Subcutaneous adipose tissue (tissue), 4 donors: Measurements from ENCODE around the gene KCNQ5. TPM values are rescaled to one million over a fixed set of nuclear protein-coding genes. Genes with fewer than 3 reads are reported as not detected.

ENCODE experiments used
- CTCF ChIP-seq: fragments of 450-650 bp; IDR thresholded peaks from one replicate; pipeline ENCODE4 v1.5.1; 2016; ENCODE audit warnings: low read depth, mild to moderate bottlenecking, control low read depth, antibody characterized with exemption, moderate library complexity
- total RNA-seq, 4 donors: library from RNA; depleted of rRNA; stranded (reverse); fragments of >200 nt; gene quantifications; one replicate each; pipeline ENCODE4 v1.1.0, GENCODE V29; 2016

Gene KCNQ5
- total RNA-seq, 4 donors from 2014 or later, result 0.17 TPM; not detected in 3

DNA sequence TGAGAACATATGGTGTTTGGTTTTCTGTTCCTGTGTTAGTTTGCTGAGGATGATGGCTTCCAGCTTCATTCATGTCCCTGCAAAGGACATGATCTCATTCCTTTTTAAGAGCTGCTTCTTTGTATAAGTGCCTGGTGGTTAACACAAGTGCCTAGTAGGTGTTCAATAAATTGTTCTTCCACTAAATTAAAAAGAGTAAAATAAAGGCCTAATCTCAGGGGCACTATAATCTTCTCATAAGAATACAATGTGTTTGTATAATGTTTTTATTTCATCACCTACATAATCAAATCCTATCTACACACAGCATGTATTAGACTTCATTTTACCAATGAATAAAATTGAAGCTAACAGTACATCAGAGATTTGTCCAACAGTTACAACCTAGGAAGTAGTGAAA lies 350.7 kb downstream of the KCNQ5 start:
- TF ChIP-seq CTCF, result no peak

DNA sequence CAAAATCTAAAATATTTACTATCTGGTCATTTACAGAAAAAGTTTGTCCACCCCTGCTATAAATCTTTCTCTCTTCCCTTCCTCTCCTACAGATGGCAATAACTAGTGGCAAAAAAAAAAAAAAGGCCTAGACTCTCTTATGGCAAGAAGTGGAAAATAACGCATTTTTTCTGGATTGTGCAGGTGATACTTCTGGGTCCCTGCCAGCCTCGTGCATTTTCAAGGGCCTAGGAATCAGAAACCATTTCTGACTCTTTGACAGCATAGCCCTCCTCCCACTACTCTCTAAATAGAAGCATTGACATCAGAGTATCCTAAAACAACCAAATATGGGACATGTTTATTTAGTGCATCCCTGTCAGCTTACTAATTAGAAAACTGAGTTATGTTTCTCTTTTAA lies 352.4 kb downstream of the KCNQ5 start:
- no peak for TF ChIP-seq CTCF

DNA sequence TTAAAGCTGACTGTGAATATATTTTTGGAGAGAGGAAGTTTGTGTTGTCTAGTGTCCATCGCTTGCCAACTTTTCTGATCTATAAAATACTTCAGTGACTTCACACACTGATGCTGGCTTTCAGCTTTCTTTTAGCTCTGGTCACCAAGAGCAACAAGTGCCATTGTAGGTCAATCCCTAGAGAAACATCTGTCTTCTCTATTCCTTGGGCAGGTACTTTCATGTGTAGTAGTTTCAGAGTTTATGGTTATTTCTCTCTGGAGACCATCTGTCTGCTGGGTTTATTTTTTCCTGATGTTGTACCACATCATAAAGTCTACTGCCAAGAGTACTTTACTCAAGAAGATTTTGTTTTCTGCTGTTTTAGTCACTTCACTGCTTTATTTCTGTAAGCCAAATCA lies 353.5 kb downstream of the KCNQ5 start:
- no peak for TF ChIP-seq CTCF

- no peak for TF ChIP-seq CTCF
Observed at GRCh38 chr6:72976484-72976883, 354.6 kb downstream of the KCNQ5 start.

DNA sequence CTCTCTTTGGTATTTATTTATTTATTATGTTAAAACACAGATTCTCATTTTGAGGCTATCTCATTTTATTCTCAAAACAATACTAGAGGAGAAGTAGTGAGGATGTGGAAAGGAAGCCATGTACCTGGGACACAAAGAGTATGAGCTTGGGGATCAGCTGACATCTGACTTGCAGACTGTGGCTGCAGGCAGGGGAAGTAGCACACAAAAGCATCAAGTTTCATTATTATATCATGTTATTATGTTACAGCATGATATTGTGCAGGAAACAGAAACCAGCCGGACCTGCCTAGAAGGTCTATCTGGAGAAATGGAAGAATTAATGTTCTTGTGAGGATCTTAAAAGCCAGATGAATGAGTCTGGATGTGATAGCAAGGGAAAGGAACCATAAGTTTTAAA lies 355.2 kb downstream of the KCNQ5 start:
- TF ChIP-seq CTCF, result no peak

- no peak for TF ChIP-seq CTCF
Observed at GRCh38 chr6:72984981-72985665, 363.3 kb downstream of the KCNQ5 start.

- TF ChIP-seq CTCF, result no peak
Observed at GRCh38 chr6:72987301-72987700, 365.4 kb downstream of the KCNQ5 start.
